CD4-positive, alpha-beta T cell treated with Interleukin-4 for 4 hours (primary cell): ENCODE measurements around the gene ECE1.
"Not testable (repeated sequence)": the region's sequence is repeated elsewhere in the genome, so short reads cannot be mapped to it uniquely, and the experiment has no call there.

Experiments
- DNase-seq: peaks from one replicate; pipeline ENCODE4 v3.0.0-alpha.2; 2020

Gene ECE1

GRCh38 chr1:21246905-21247642, 43.2 kb downstream of the ECE1 start:
- no peak for DNase-seq

- DNase-seq = no peak
These were observed 44.5 kb downstream of the ECE1 start for GRCh38 chr1:21245688-21246229.

GRCh38 chr1:21244986-21245687, 45.1 kb downstream of the ECE1 start:
- DNase-seq = no peak

- no peak for DNase-seq
These were observed 46.1 kb downstream of the ECE1 start for GRCh38 chr1:21244154-21244553.

- no peak for DNase-seq
These were observed 47.4 kb downstream of the ECE1 start for GRCh38 chr1:21242846-21243245.

GRCh38 chr1:21241771-21242581, 48.3 kb downstream of the ECE1 start:
- no peak for DNase-seq

GRCh38 chr1:21240706-21241105, 49.6 kb downstream of the ECE1 start:
- DNase-seq = no peak

- no peak for DNase-seq
These were observed 51.0 kb downstream of the ECE1 start for GRCh38 chr1:21239221-21239620.

- no peak for DNase-seq
These were observed 52.0 kb downstream of the ECE1 start for GRCh38 chr1:21238141-21238800.

- DNase-seq = no peak
These were observed 52.7 kb downstream of the ECE1 start for GRCh38 chr1:21237446-21238088.

- no peak for DNase-seq
These were observed 54.1 kb downstream of the ECE1 start for GRCh38 chr1:21236178-21236577.

- no peak for DNase-seq
These were observed 55.5 kb downstream of the ECE1 start for GRCh38 chr1:21234779-21235178.

- DNase-seq = no peak
These were observed 56.8 kb downstream of the ECE1 start for GRCh38 chr1:21233490-21233889.

- peak; percentile 46 for DNase-seq
These were observed 58.2 kb downstream of the ECE1 start for GRCh38 chr1:21232044-21232443.

- DNase-seq = no peak
These were observed 60.8 kb downstream of the ECE1 start for GRCh38 chr1:21229246-21230000.

GRCh38 chr1:21228224-21228623, 62.0 kb downstream of the ECE1 start:
- not testable (repeated sequence) for DNase-seq

GRCh38 chr1:21225065-21225464, 65.2 kb downstream of the ECE1 start:
- no peak for DNase-seq

GRCh38 chr1:21220815-21221214, 69.4 kb downstream of the ECE1 start:
- DNase-seq = no peak

- DNase-seq = no peak
These were observed 70.6 kb downstream of the ECE1 start for GRCh38 chr1:21219674-21220073.

- DNase-seq = peak; percentile 5
These were observed 72.3 kb downstream of the ECE1 start for GRCh38 chr1:21217812-21218596.
